ENCODE data around the gene MICALL2.

Gene MICALL2

DNA sequence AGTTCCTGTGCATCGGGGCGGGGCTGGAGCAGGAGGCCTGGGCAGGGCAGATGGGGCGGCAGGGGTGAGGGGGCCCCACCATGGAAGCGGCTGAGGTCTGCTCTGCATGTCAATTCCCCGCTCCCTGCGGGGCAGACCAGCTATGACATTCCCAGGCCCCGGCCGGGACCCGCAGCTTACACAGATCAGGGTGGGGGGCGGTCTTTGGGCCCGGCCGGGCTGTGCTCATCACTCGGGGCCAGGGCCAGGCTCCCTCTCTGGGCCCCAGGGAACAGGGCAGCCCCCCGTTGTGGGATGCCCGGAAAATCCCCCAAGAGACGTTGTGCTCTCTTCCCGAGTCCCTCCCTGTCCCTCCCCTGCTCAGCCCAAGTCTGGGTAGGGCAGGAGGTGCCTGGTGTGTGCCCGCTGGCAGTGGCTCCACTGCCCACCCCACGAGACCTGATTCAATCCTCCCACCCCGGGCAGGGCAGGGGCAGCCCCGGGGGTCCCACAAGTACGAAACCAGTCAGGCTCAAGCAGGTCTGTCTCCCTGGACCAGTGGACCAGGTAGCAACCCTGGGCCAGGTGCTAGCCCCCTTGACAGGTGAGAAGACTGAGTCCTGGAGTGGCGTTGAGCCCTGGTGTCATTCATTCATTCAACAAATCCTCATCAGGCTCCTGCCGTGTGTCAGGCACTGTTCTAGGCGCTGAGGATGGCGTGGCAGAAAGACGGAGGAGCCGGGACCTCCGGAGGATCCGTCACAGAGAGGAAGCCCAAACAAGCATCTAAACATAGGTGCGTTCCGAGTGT, 29.0 kb downstream of the MICALL2 start:
- H3K4me3 ChIP-seq (replicated peaks; ENCODE audit: low read depth, low read length): no peak overlapping the region
- TF ChIP-seq, protein P1, sequence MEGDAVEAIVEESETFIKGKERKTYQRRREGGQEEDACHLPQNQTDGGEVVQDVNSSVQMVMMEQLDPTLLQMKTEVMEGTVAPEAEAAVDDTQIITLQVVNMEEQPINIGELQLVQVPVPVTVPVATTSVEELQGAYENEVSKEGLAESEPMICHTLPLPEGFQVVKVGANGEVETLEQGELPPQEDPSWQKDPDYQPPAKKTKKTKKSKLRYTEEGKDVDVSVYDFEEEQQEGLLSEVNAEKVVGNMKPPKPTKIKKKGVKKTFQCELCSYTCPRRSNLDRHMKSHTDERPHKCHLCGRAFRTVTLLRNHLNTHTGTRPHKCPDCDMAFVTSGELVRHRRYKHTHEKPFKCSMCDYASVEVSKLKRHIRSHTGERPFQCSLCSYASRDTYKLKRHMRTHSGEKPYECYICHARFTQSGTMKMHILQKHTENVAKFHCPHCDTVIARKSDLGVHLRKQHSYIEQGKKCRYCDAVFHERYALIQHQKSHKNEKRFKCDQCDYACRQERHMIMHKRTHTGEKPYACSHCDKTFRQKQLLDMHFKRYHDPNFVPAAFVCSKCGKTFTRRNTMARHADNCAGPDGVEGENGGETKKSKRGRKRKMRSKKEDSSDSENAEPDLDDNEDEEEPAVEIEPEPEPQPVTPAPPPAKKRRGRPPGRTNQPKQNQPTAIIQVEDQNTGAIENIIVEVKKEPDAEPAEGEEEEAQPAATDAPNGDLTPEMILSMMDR (IDR thresholded peaks at IDR 0.05; ENCODE audit: low read depth, low read length, missing control alignments): no peak
- DNase-seq (ENCODE audit: extremely low read depth, low read depth): no peak

DNA sequence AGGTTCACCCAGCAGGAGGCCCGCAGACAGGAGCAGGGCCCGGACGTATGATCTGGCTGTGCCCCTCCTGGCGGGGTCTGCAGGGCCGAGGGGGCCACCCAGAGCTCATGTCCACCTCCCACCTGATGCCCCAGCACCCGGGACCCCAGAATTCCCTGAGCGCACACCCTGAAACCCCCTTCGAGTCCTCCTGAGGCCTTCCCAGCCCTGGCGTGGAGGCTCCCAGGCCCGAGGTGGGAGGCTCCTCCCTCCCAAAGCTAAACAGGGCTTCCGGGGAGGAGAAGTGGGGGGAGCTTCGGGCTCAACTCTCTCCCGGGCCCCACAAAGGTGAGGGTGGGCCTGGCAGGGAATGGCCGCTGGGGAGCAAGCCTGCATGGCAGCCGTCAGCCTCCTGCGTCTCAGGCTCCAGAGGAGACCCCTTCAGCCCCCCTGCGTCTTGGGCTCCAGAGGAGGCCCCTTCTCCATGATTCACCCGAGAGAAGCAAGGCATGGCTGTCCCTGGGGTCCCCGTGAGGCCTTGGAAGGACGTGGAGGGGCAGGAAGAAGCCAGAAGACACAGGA, 30.2 kb downstream of the MICALL2 start:
- TF ChIP-seq, protein P1 (IDR thresholded peaks at IDR 0.05; ENCODE audit: low read depth, low read length, missing control alignments): no peak
- H3K4me3 ChIP-seq (replicated peaks; ENCODE audit: low read depth, low read length): no peak overlapping the region
- no peak for DNase-seq (ENCODE audit: extremely low read depth, low read depth)

DNA sequence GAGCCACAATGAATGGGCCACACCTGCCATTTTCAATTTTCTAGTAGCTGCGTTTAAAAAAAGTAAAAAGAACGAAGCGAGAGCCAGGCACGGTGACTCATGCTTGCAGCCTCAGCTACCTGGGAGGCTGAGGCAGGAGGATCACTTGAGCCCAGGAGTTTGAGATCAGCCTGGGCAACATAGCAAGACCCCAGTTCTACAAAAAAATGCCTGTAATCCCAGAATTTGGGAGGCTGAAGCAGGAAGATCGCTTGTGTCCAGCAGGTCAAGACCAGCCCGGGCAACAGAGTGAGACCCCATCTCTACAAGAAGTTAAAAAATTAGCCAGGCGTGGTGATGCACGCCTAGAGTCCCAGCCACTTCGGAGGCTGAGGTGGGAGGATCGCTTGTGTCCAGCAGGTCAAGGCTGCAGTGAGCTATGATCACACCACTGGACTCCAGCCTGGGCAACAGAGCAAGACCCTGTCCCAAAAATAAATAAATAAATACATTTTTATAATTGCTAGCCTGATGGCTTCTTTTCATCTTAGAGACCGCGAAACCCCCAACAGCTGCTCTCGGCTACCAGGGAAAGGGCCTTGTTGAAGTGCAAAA, 32.1 kb downstream of the MICALL2 start:
- DNase-seq (ENCODE audit: extremely low read depth, low read depth): no peak
- no peak overlapping the region for H3K4me3 ChIP-seq (replicated peaks; ENCODE audit: low read depth, low read length)
- TF ChIP-seq, protein P1 (IDR thresholded peaks at IDR 0.05; ENCODE audit: low read depth, low read length, missing control alignments): no peak

DNA sequence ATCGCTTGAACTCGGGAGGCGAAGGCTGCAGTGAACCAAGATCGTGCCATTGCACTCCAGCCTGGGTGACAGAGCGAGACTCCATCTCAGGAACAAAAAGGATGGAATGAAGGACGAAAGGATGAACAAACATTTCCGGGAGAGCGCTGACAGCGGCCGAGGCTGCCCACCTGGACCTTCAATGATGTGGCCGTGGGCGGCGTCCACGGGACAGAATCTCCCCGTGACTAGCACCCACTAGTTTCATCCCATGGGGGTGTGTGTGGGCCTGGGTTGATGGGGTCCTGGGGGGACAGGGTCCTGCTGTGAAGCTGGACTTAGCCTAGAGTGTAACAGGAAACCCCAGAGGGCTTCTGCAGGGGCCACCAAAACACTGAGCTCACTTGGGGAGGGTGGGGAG, 32.8 kb downstream of the MICALL2 start:
- TF ChIP-seq, protein P1 (IDR thresholded peaks at IDR 0.05; ENCODE audit: low read depth, low read length, missing control alignments): no peak
- no peak for DNase-seq (ENCODE audit: extremely low read depth, low read depth)
- H3K4me3 ChIP-seq (replicated peaks; ENCODE audit: low read depth, low read length): no peak overlapping the region

DNA sequence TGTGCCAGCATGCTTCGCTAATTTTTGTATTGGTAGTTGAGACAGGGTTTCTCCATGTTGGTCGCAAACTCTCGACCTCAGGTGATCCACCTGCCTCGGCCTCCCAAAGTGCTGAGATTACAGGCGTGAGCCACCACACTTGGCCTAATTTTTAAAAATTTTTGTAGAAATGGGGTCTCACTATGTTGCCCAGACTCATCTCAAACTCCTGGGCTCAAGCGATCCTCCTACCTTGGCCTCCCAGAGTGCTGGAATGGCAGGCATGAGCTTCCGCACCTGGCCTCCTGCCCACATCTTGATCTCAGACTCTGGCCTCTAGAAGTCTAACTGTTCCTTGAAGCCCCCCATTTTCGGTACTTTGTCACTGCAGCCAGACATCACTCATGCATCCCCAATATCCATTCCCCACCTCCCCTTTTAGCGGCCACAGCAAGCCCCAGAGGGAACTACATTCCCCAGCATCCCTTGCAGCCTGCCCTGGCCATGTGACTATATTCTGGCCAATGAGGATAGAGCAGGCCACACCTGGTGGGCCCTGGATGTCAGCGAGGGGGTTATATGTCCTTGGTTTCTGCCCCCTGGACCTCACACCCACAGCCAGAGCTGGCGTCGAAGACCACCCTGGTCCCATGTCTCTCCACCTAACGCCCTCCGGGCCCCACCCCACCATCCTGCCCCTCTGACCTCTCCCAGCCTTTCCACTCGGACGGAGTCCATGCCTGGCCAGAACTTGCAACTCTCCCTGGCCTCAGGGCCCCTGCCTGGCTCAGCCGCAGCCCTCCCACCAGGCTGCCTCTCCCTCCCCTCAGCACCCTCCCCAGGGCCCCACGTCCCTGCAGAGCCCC, 33.8 kb downstream of the MICALL2 start:
- no peak overlapping the region for H3K4me3 ChIP-seq (replicated peaks; ENCODE audit: low read depth, low read length)
- DNase-seq (ENCODE audit: extremely low read depth, low read depth): no peak
- TF ChIP-seq, protein P1 (IDR thresholded peaks at IDR 0.05; ENCODE audit: low read depth, low read length, missing control alignments): no peak

DNA sequence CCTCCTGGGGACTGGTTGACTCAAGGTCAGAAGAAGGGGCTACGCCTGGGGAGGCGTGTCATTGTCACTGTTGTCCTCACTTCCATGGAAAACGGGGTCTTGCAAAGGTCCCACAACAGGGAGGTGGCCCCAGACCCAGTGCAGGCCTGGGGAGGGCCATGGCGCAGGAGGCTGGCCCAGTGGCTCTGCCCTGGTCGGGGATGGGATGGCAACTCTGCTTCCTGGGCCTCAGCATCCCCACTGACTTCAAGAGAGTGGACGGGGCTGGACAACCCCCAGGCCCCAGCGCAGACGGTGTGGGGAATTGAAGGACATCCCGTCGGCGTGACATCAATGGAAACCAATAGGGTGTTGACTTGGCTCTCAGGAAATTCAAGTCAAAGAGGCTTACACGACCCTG, 35.2 kb downstream of the MICALL2 start:
- TF ChIP-seq, protein P1 (IDR thresholded peaks at IDR 0.05; ENCODE audit: low read depth, low read length, missing control alignments): no peak
- DNase-seq (ENCODE audit: extremely low read depth, low read depth): no peak
- no peak overlapping the region for H3K4me3 ChIP-seq (replicated peaks; ENCODE audit: low read depth, low read length)
